HG02938 (cell line): ENCODE results near the gene GABRB2.
"Not testable (repeated sequence)": the region's sequence is repeated elsewhere in the genome, so short reads cannot be mapped to it uniquely, and the experiment has no call there.

Experiments used
- ATAC-seq: cut with Tn5 transposase; IDR thresholded peaks from one replicate; pipeline ENCODE4 v1.9.1; 2021; ENCODE audit warnings: mild to moderate bottlenecking, moderate library complexity; ENCODE audit not compliant: unreplicated experiment

The GABRB2 gene

GRCh38 chr5:161305601-161306000 lies 240.9 kb downstream of the GABRB2 start:
- ATAC-seq = no peak

- no peak for ATAC-seq
Observed at GRCh38 chr5:161302559-161302958, 244.0 kb downstream of the GABRB2 start.

GRCh38 chr5:161301586-161301985 lies 244.9 kb downstream of the GABRB2 start:
- ATAC-seq = no peak

- peak; percentile 99 for ATAC-seq
Observed at GRCh38 chr5:161299053-161299452, 247.5 kb downstream of the GABRB2 start.

- ATAC-seq = not testable (repeated sequence)
Observed at GRCh38 chr5:161297388-161297787, 249.1 kb downstream of the GABRB2 start.

GRCh38 chr5:161295721-161296250 lies 250.7 kb downstream of the GABRB2 start:
- ATAC-seq = no peak

- ATAC-seq = no peak
Observed at GRCh38 chr5:161288071-161288470, 258.5 kb downstream of the GABRB2 start.

GRCh38 chr5:161287436-161287835 lies 259.1 kb downstream of the GABRB2 start:
- no peak for ATAC-seq

- ATAC-seq = peak; percentile 98
Observed at GRCh38 chr5:161286066-161286655, 260.4 kb downstream of the GABRB2 start.

- ATAC-seq = no peak
Observed at GRCh38 chr5:161284445-161284844, 262.1 kb downstream of the GABRB2 start.

GRCh38 chr5:161283296-161283695 lies 263.2 kb downstream of the GABRB2 start:
- ATAC-seq = no peak

GRCh38 chr5:161278739-161279660 lies 267.5 kb downstream of the GABRB2 start:
- ATAC-seq = peak; percentile 61

GRCh38 chr5:161277011-161277410 lies 269.5 kb downstream of the GABRB2 start:
- ATAC-seq = no peak

GRCh38 chr5:161274951-161275350 lies 271.6 kb downstream of the GABRB2 start:
- ATAC-seq = no peak

- ATAC-seq = no peak
Observed at GRCh38 chr5:161273410-161273809, 273.1 kb downstream of the GABRB2 start.

GRCh38 chr5:161271816-161272215 lies 274.7 kb downstream of the GABRB2 start:
- no peak for ATAC-seq

- no peak for ATAC-seq
Observed at GRCh38 chr5:161269125-161269524, 277.4 kb downstream of the GABRB2 start.

GRCh38 chr5:161266954-161267353 lies 279.6 kb downstream of the GABRB2 start:
- no peak for ATAC-seq

- no peak for ATAC-seq
Observed at GRCh38 chr5:161265006-161265405, 281.5 kb downstream of the GABRB2 start.

- ATAC-seq = no peak
Observed at GRCh38 chr5:161263191-161263590, 283.3 kb downstream of the GABRB2 start.

GRCh38 chr5:161261668-161262323 lies 284.7 kb downstream of the GABRB2 start:
- ATAC-seq = peak; percentile 53
